IPS-11a (cell line): ENCODE measurements around the gene DGKQ.

Experiments
- H3K4me3 ChIP-seq: one replicate; pipeline ENCODE4 v1.5.1; 2013; ENCODE audit warnings: low read depth, low read length, control low read depth

The DGKQ gene

GRCh38 chr4:963276-964225 lies 9.8 kb downstream of the DGKQ start:
- no peak overlapping the region for H3K4me3 ChIP-seq

- H3K4me3 ChIP-seq, result no peak overlapping the region
These were observed 10.8 kb downstream of the DGKQ start for GRCh38 chr4:962231-963208.

- H3K4me3 ChIP-seq, result no peak overlapping the region
These were observed 11.8 kb downstream of the DGKQ start for GRCh38 chr4:961351-962230.

GRCh38 chr4:960636-961350 lies 12.6 kb downstream of the DGKQ start:
- H3K4me3 ChIP-seq, result no peak overlapping the region

GRCh38 chr4:960140-960635 lies 13.2 kb downstream of the DGKQ start:
- H3K4me3 ChIP-seq, result no peak overlapping the region

GRCh38 chr4:959338-960139 lies 13.8 kb downstream of the DGKQ start:
- no peak overlapping the region for H3K4me3 ChIP-seq

- H3K4me3 ChIP-seq, result no peak overlapping the region
These were observed 14.6 kb downstream of the DGKQ start for GRCh38 chr4:958696-959337.

GRCh38 chr4:958314-958665 lies 15.1 kb downstream of the DGKQ start:
- no peak overlapping the region for H3K4me3 ChIP-seq

- H3K4me3 ChIP-seq, result no peak overlapping the region
These were observed 15.6 kb downstream of the DGKQ start for GRCh38 chr4:957581-958313.

- H3K4me3 ChIP-seq, result no peak overlapping the region
These were observed 16.2 kb downstream of the DGKQ start for GRCh38 chr4:957231-957580.

- no peak overlapping the region for H3K4me3 ChIP-seq
These were observed 16.7 kb downstream of the DGKQ start for GRCh38 chr4:956531-957230.

GRCh38 chr4:955931-956381 lies 17.4 kb downstream of the DGKQ start:
- no peak overlapping the region for H3K4me3 ChIP-seq

- no peak overlapping the region for H3K4me3 ChIP-seq
These were observed 18.0 kb downstream of the DGKQ start for GRCh38 chr4:955161-955921.

GRCh38 chr4:954211-955020 lies 19.0 kb downstream of the DGKQ start:
- H3K4me3 ChIP-seq, result no peak overlapping the region

GRCh38 chr4:953574-953915 lies 19.8 kb downstream of the DGKQ start:
- H3K4me3 ChIP-seq, result no peak overlapping the region
